Stimulated activated CD4-positive, alpha-beta T cell treated with anti-CD3 and anti-CD28 coated beads, Interleukin-4, amount 100 ng/mL, for 48 hours (primary cell): Measurements from ENCODE around the gene MRTFA.
"Not testable (repeated sequence)": the region's sequence is repeated elsewhere in the genome, so short reads cannot be mapped to it uniquely, and the experiment has no call there.

Experiments used
- DNase-seq, 2 donors: peaks; one replicate each; pipeline ENCODE4 v3.0.0-alpha.2; 2020; ENCODE audit warnings: low read depth in 2 of 2

MRTFA gene

DNA sequence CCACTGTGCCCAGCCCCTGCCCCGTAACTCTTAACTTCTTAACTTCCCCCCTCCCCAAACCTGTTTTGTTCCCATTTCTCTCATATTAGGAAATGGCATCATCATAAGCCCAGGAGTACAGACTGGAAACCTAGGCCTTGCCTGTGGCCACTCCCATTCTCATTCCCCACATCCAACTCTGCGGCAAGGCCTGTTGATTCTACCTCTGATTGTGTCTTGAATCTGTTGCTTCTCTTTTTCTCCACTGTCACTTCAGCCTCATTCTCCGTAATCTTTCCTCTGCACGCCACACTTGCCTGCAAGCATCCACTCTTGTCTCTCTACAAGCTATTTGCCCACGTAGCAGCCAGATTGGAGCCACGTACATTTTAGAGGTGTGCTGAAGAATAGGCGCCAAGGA lies 240.9 kb downstream of the MRTFA start:
- no peak for DNase-seq

GRCh38 chr22:40394607-40395006 lies 241.9 kb downstream of the MRTFA start:
- no peak for DNase-seq

- no peak for DNase-seq
These were observed 243.9 kb downstream of the MRTFA start for GRCh38 chr22:40392618-40393017.

- DNase-seq, result no peak
These were observed 245.1 kb downstream of the MRTFA start for GRCh38 chr22:40391417-40391816.

- no peak for DNase-seq
These were observed 248.3 kb downstream of the MRTFA start for GRCh38 chr22:40388231-40388630.

- no peak for DNase-seq
These were observed 248.8 kb downstream of the MRTFA start for GRCh38 chr22:40387746-40388145.

GRCh38 chr22:40385036-40385782 lies 251.3 kb downstream of the MRTFA start:
- DNase-seq, result no peak

GRCh38 chr22:40383905-40384304 lies 252.6 kb downstream of the MRTFA start:
- no peak for DNase-seq

GRCh38 chr22:40381461-40381860 lies 255.1 kb downstream of the MRTFA start:
- no peak for DNase-seq

GRCh38 chr22:40378448-40378847 lies 258.1 kb downstream of the MRTFA start:
- DNase-seq, result not testable (repeated sequence)

- no peak for DNase-seq
These were observed 258.6 kb downstream of the MRTFA start for GRCh38 chr22:40377931-40378330.

DNA sequence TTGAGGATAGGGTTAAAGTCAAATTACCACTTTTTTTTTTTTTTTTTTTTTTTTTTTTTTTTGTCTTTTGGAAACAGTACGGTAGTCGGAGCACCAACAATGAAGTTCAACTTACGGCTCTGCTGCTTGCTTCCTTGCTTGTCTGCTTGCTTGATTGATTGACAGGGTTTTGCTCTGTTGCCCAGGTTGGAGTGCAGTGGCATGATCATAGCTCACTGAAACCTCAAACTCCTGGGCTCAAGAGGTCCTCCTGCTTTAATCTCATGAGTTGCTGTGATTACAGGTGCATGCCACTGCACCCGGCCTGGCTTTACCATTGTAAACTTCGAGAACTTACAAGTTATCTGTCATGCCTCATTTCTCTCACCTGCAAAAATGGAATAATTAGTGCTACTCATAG lies 260.4 kb downstream of the MRTFA start:
- no peak for DNase-seq

DNA sequence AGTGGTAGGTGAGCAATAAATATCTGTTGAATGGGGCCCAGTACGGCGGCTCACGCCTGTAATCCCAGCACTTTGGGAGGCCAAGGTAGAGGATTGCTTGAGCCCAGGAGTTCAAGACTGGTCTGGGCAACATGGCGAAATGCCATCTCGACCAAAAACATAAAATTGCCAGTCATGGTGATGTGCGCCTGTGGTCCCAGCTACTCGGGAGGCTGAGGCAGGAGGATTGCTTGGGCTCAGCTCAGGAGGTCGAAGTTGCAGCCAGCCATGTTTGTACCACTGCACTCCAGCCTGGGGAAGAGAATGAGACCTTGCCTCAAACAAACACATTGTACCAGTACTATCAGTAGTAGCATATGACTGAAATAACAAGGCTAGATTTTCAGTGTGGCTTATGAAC lies 262.0 kb downstream of the MRTFA start:
- no peak for DNase-seq

GRCh38 chr22:40368836-40369235 lies 267.7 kb downstream of the MRTFA start:
- DNase-seq, result no peak

DNA sequence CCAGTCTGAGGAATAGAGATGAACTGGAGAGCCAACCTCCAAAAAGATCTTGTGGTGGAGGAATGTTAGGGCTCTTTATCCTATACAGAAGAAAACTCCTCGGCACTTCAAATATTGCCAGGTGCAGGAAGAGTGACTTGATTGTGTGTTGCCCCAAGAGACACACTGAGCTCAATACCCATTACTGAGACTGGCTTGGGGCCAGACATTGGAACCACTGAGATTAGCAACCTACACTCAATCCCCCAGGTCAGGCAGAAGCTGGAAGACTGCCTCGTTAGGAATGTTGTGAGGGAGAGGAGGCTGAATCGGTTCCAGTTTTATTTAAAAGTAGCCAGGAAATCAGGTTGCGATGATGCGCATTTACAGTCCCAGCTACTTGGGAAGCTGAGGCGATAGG lies 268.5 kb downstream of the MRTFA start:
- DNase-seq, result no peak

DNA sequence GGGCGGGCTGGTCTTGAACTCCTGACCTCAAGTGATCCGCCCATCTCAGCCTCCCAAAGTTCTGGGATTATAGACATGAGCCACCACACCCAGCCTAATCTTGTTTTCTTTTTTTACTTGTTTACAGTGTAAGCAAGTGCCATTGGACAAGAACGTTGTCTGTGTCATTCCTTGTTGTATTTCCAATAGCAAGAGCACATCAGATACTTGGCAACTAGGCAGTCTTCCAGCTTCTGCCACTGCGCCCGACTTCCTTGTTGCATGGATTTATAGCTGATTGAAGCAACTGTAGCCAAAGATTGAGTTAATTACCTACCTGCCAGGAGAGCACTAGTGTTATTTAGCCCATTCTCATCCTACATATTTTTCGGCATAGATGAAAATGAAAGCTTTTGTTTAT lies 269.2 kb downstream of the MRTFA start:
- no peak for DNase-seq

- no peak for DNase-seq
These were observed 270.5 kb downstream of the MRTFA start for GRCh38 chr22:40366068-40366467.

- DNase-seq, result no peak
These were observed 272.1 kb downstream of the MRTFA start for GRCh38 chr22:40364431-40364830.

- DNase-seq, result no peak
These were observed 273.5 kb downstream of the MRTFA start for GRCh38 chr22:40363059-40363458.

DNA sequence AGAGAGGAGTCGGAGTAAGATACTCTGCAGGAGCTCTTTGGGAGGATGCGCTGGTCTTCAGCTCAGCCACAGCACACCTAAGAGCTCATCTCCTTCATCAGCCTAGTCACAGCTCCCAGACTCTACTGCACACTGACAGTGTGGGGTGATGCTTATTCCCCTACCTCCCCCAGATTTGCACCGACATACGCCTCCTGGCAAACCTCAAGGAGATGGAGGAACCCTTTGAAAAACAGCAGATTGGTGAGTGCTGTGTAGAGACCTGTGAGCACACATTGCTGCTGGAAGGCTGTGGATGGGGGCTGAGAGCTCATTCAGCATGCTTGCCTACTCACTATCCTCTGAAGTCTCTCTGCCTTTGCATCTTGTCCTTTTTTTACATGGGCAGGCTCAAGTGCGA lies 275.4 kb downstream of the MRTFA start:
- DNase-seq, result no peak
